ENCODE data around the gene USP47. TPM values are rescaled to one million over a fixed set of nuclear protein-coding genes. Genes with fewer than 3 reads are reported as not detected.

USP47 gene
- total RNA-seq, 1 donor from 2014 or later = 53.7 TPM

GRCh38 chr11:11958403-11959231, 116.8 kb downstream of the USP47 start:
- peaks cover 48% of the 10 kb centered on the region for H3K36me3 ChIP-seq

DNA sequence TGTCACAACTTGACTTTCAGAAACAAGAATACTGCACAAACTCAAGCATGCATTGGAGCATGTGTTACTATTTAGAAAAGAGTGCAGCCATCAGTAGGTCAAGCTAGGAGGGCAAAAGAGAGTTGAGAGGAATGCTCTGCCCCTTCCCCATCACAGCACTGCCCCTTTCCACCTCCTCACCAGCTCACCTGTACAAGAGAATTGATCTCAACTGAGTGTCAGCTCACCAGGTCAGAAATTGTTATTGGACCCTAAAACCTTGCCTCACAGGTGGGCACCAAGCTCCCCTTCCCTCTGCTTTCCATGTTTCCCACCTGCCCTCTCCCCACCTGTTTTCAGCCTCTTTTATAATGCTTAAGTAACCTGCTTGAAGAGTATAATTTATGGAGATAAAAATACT, 117.8 kb downstream of the USP47 start:
- Histone ChIP-seq H3K27me3 (ENCODE audit: low read depth) (no peaks in the 10 kb centered on the region), H3K36me3 (peaks cover 38% of the 10 kb centered on the region), H3K27ac (replicated peaks) (no peak overlapping the region), H3K4me3 (no peak overlapping the region), H3K4me1 (peaks cover 44% of the 10 kb centered on the region), H3K9me3 (replicated peaks) (no peaks in the 10 kb centered on the region)
- no peak for DNase-seq
- TF ChIP-seq, protein P1, sequence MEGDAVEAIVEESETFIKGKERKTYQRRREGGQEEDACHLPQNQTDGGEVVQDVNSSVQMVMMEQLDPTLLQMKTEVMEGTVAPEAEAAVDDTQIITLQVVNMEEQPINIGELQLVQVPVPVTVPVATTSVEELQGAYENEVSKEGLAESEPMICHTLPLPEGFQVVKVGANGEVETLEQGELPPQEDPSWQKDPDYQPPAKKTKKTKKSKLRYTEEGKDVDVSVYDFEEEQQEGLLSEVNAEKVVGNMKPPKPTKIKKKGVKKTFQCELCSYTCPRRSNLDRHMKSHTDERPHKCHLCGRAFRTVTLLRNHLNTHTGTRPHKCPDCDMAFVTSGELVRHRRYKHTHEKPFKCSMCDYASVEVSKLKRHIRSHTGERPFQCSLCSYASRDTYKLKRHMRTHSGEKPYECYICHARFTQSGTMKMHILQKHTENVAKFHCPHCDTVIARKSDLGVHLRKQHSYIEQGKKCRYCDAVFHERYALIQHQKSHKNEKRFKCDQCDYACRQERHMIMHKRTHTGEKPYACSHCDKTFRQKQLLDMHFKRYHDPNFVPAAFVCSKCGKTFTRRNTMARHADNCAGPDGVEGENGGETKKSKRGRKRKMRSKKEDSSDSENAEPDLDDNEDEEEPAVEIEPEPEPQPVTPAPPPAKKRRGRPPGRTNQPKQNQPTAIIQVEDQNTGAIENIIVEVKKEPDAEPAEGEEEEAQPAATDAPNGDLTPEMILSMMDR (IDR thresholded peaks at IDR 0.05; ENCODE audit: borderline replicate concordance) = no peak
- intact Hi-C loops (cut with micrococcal nuclease) = no loop called here

More at GRCh38 chr11:11958403-11959231, 116.8 kb downstream of the USP47 start:
- Histone ChIP-seq H3K27ac (replicated peaks) (no peak overlapping the region), H3K4me3 (no peak overlapping the region), H3K9me3 (replicated peaks) (no peaks in the 10 kb centered on the region), H3K4me1 (peaks cover 35% of the 10 kb centered on the region), H3K27me3 (ENCODE audit: low read depth) (no peaks in the 10 kb centered on the region)
- intact Hi-C loops (cut with micrococcal nuclease) = no loop called here
- no peak for DNase-seq
- TF ChIP-seq, protein P1 (IDR thresholded peaks at IDR 0.05; ENCODE audit: borderline replicate concordance) = no peak

GRCh38 chr11:11960687-11961086, 118.9 kb downstream of the USP47 start:
- intact Hi-C loops (cut with micrococcal nuclease) = no loop called here
- Histone ChIP-seq H3K27me3 (ENCODE audit: low read depth) (no peaks in the 10 kb centered on the region), H3K4me1 (peaks cover 55% of the 10 kb centered on the region), H3K36me3 (peaks cover 31% of the 10 kb centered on the region), H3K4me3 (no peak overlapping the region), H3K9me3 (replicated peaks) (no peaks in the 10 kb centered on the region), H3K27ac (replicated peaks) (peak overlapping the region; percentile 13)
- TF ChIP-seq, protein P1 (IDR thresholded peaks at IDR 0.05; ENCODE audit: borderline replicate concordance) = no peak
- DNase-seq = no peak

GRCh38 chr11:11961399-11962028, 119.7 kb downstream of the USP47 start:
- Histone ChIP-seq H3K9me3 (replicated peaks) (no peaks in the 10 kb centered on the region), H3K4me3 (no peak overlapping the region), H3K36me3 (peaks cover 26% of the 10 kb centered on the region), H3K27me3 (ENCODE audit: low read depth) (no peaks in the 10 kb centered on the region), H3K27ac (replicated peaks) (peak overlapping the region; percentile 85), H3K4me1 (peaks cover 64% of the 10 kb centered on the region)
- DNase-seq = no peak
- intact Hi-C loops (cut with micrococcal nuclease) = no loop called here
- TF ChIP-seq, protein P1 (IDR thresholded peaks at IDR 0.05; ENCODE audit: borderline replicate concordance) = no peak

DNA sequence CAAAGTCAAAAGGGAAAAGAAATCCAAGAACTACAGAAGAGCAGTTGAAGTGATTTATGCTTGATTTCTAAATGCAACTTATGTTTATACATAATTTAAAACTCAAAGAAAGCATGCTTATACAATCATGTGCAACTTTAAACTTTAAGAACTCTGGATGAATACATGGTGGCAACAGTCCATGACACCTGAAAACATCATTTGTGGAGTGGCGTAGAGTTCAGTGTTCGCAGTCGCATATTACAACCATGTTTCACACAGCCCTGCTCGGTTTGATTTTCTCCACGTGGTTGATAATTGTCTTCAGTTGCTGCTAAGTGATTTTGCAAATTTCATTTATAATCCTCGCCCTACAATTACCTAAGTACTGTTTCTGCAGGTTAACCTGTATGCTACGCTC, 121.3 kb downstream of the USP47 start:
- H3K9me3 ChIP-seq (replicated peaks) = no peaks in the 10 kb centered on the region
- no peak for DNase-seq
- intact Hi-C loops (cut with micrococcal nuclease) = no loop called here
- H3K4me1 ChIP-seq = peaks cover 72% of the 10 kb centered on the region
- H3K4me3 ChIP-seq = no peak overlapping the region
- H3K27me3 ChIP-seq (ENCODE audit: low read depth) = no peaks in the 10 kb centered on the region
- TF ChIP-seq, protein P1 (IDR thresholded peaks at IDR 0.05; ENCODE audit: borderline replicate concordance) = no peak
- H3K36me3 ChIP-seq = peaks cover 12% of the 10 kb centered on the region
- peak overlapping the region; percentile 85 for H3K27ac ChIP-seq (replicated peaks)
